GM19395 (cell line): ENCODE data around the gene SMYD3.
"Not testable (repeated sequence)": the region's sequence is repeated elsewhere in the genome, so short reads cannot be mapped to it uniquely, and the experiment has no call there.

Experiments
- ATAC-seq: cut with Tn5 transposase; IDR thresholded peaks from one replicate; pipeline ENCODE4 v1.9.1; 2021; ENCODE audit warnings: mild to moderate bottlenecking, moderate library complexity; ENCODE audit not compliant: unreplicated experiment

SMYD3 gene

GRCh38 chr1:246364415-246364941 is 142.6 kb downstream of the SMYD3 start:
- ATAC-seq, result peak; percentile 91

- not testable (repeated sequence) for ATAC-seq
Measured at GRCh38 chr1:246357014-246357598, 150.0 kb downstream of the SMYD3 start.

- no peak for ATAC-seq
Measured at GRCh38 chr1:246355411-246356230, 151.5 kb downstream of the SMYD3 start.

GRCh38 chr1:246351721-246352120 is 155.4 kb downstream of the SMYD3 start:
- no peak for ATAC-seq

- no peak for ATAC-seq
Measured at GRCh38 chr1:246350745-246351144, 156.3 kb downstream of the SMYD3 start.

- no peak for ATAC-seq
Measured at GRCh38 chr1:246343937-246344336, 163.1 kb downstream of the SMYD3 start.

GRCh38 chr1:246343251-246343650 is 163.8 kb downstream of the SMYD3 start:
- no peak for ATAC-seq

- peak; percentile 59 for ATAC-seq
Measured at GRCh38 chr1:246338546-246338945, 168.5 kb downstream of the SMYD3 start.

GRCh38 chr1:246338098-246338497 is 169.0 kb downstream of the SMYD3 start:
- no peak for ATAC-seq

GRCh38 chr1:246335151-246335550 is 171.9 kb downstream of the SMYD3 start:
- ATAC-seq, result no peak

- no peak for ATAC-seq
Measured at GRCh38 chr1:246333855-246334254, 173.2 kb downstream of the SMYD3 start.

- ATAC-seq, result no peak
Measured at GRCh38 chr1:246332078-246332477, 175.0 kb downstream of the SMYD3 start.

GRCh38 chr1:246329900-246330299 is 177.2 kb downstream of the SMYD3 start:
- ATAC-seq, result peak; percentile 99

GRCh38 chr1:246329292-246329691 is 177.8 kb downstream of the SMYD3 start:
- not testable (repeated sequence) for ATAC-seq

GRCh38 chr1:246324711-246325110 is 182.4 kb downstream of the SMYD3 start:
- ATAC-seq, result no peak

GRCh38 chr1:246324033-246324432 is 183.0 kb downstream of the SMYD3 start:
- not testable (repeated sequence) for ATAC-seq

GRCh38 chr1:246320286-246320685 is 186.8 kb downstream of the SMYD3 start:
- no peak for ATAC-seq

- no peak for ATAC-seq
Measured at GRCh38 chr1:246319083-246319714, 187.9 kb downstream of the SMYD3 start.

GRCh38 chr1:246318622-246319021 is 188.5 kb downstream of the SMYD3 start:
- ATAC-seq, result no peak

- ATAC-seq, result no peak
Measured at GRCh38 chr1:246318036-246318359, 189.1 kb downstream of the SMYD3 start.

- ATAC-seq, result no peak
Measured at GRCh38 chr1:246317332-246318035, 189.6 kb downstream of the SMYD3 start.
